HG03342 (cell line): ENCODE measurements around the gene B4GALT5.
A peak's percentile ranks its signal among the peaks of the same experiment; 100 is the strongest.

Source experiments
- ATAC-seq: cut with Tn5 transposase; IDR thresholded peaks from one replicate; pipeline ENCODE4 v1.9.1; 2021; ENCODE audit warnings: mild to moderate bottlenecking, moderate library complexity; ENCODE audit not compliant: unreplicated experiment

Gene B4GALT5

GRCh38 chr20:49610691-49611538 is 102.8 kb downstream of the B4GALT5 start:
- peak; percentile 67 for ATAC-seq

- ATAC-seq: peak; percentile 46
Measured at GRCh38 chr20:49608752-49609670, 104.7 kb downstream of the B4GALT5 start.

- ATAC-seq: no peak
Measured at GRCh38 chr20:49607568-49607967, 106.1 kb downstream of the B4GALT5 start.

- no peak for ATAC-seq
Measured at GRCh38 chr20:49603209-49603627, 110.5 kb downstream of the B4GALT5 start.

GRCh38 chr20:49602345-49603208 is 111.1 kb downstream of the B4GALT5 start:
- ATAC-seq: no peak

- no peak for ATAC-seq
Measured at GRCh38 chr20:49601153-49601924, 112.3 kb downstream of the B4GALT5 start.

GRCh38 chr20:49599746-49600113 is 113.9 kb downstream of the B4GALT5 start:
- no peak for ATAC-seq

- ATAC-seq: no peak
Measured at GRCh38 chr20:49597825-49598395, 115.8 kb downstream of the B4GALT5 start.

GRCh38 chr20:49595811-49596561 is 117.7 kb downstream of the B4GALT5 start:
- ATAC-seq: no peak

GRCh38 chr20:49595346-49595745 is 118.3 kb downstream of the B4GALT5 start:
- ATAC-seq: no peak

- ATAC-seq: no peak
Measured at GRCh38 chr20:49594931-49595315, 118.8 kb downstream of the B4GALT5 start.

- no peak for ATAC-seq
Measured at GRCh38 chr20:49594143-49594930, 119.3 kb downstream of the B4GALT5 start.

GRCh38 chr20:49593466-49594142 is 120.1 kb downstream of the B4GALT5 start:
- ATAC-seq: no peak

- no peak for ATAC-seq
Measured at GRCh38 chr20:49592120-49592519, 121.6 kb downstream of the B4GALT5 start.

- ATAC-seq: no peak
Measured at GRCh38 chr20:49591217-49591865, 122.3 kb downstream of the B4GALT5 start.

GRCh38 chr20:49590163-49591017 is 123.3 kb downstream of the B4GALT5 start:
- no peak for ATAC-seq
